Peyer's patch (tissue), 4 donors: ENCODE results near the gene MYO1D. TPM values are rescaled to one million over a fixed set of nuclear protein-coding genes. Genes with fewer than 3 reads are reported as not detected.
"Not testable (repeated sequence)": the region's sequence is repeated elsewhere in the genome, so short reads cannot be mapped to it uniquely, and the experiment has no call there.

Experiments
- DNase-seq, 3 donors: peaks; one replicate each; pipeline ENCODE4 v3.0.0-alpha.2; 2017 to 2019
- H3K27ac ChIP-seq, 4 donors: fragments of 200-600 bp; sonication (generic); one replicate each; pipeline ENCODE4 v1.5.1; 2016 to 2019
- H3K27me3 ChIP-seq, 2 donors: fragments of 200-600 bp; sonication (generic); one replicate each; pipeline ENCODE4 v1.5.1; 2019
- H3K36me3 ChIP-seq, 3 donors: fragments of 200-600 bp; sonication (generic); one replicate each; pipeline ENCODE4 v1.5.1; 2016 to 2019
- H3K4me1 ChIP-seq, 4 donors: fragments of 200-600 bp; sonication (generic); one replicate each; pipeline ENCODE4 v1.5.1; 2016 to 2019
- H3K4me3 ChIP-seq, 4 donors: fragments of 200-600 bp; sonication (generic); 1 replicate in 3 of 4; 2 replicates in 1 of 4; pipeline ENCODE4 v1.5.1; 2016 to 2019; ENCODE audit warnings: mild to moderate bottlenecking in 1 of 4
- H3K9me3 ChIP-seq, 4 donors: fragments of 200-600 bp; sonication (generic); one replicate each; pipeline ENCODE4 v1.5.1; 2016 to 2019; ENCODE audit warnings: mild to moderate bottlenecking in 1 of 4
- POLR2A ChIP-seq, 2 donors: fragments of 450-650 bp; IDR thresholded peaks; one replicate each; pipeline ENCODE4 v1.5.1; 2017; ENCODE audit warnings: antibody characterized with exemption in 2 of 2, mild to moderate bottlenecking in 2 of 2, moderate library complexity in 2 of 2
- total RNA-seq, 4 donors: library from RNA; depleted of rRNA; stranded (reverse); fragments of >200 nt; gene quantifications; one replicate each; pipeline ENCODE4 v1.1.0, GENCODE V29; 2016
- TF ChIP-seq, protein P1 (sequence below), 6 experiments: fragments of 450-650 bp in 4 of 6; fragments of 200-600 bp in 2 of 6; sonication (generic) in 1 of 6; IDR thresholded peaks; one replicate each; pipeline ENCODE4 v1.5.1; 2017 to 2019; ENCODE audit warnings: antibody characterized with exemption in 6 of 6, mild to moderate bottlenecking in 3 of 6, moderate library complexity in 1 of 6

MYO1D gene
- total RNA-seq, 4 donors from 2014 or later = 148 to 340 (median 328) TPM

- Histone ChIP-seq H3K27me3 (no peaks in the 10 kb centered on the region), H3K4me3 (no peak overlapping the region), H3K4me1 (no peaks in the 10 kb centered on the region), H3K36me3 (peaks cover 0 to 3% (median 0%) of the 10 kb centered on the region in 3 donors), H3K9me3 (no peaks in the 10 kb centered on the region), H3K27ac (no peak overlapping the region)
- TF ChIP-seq, protein P1, sequence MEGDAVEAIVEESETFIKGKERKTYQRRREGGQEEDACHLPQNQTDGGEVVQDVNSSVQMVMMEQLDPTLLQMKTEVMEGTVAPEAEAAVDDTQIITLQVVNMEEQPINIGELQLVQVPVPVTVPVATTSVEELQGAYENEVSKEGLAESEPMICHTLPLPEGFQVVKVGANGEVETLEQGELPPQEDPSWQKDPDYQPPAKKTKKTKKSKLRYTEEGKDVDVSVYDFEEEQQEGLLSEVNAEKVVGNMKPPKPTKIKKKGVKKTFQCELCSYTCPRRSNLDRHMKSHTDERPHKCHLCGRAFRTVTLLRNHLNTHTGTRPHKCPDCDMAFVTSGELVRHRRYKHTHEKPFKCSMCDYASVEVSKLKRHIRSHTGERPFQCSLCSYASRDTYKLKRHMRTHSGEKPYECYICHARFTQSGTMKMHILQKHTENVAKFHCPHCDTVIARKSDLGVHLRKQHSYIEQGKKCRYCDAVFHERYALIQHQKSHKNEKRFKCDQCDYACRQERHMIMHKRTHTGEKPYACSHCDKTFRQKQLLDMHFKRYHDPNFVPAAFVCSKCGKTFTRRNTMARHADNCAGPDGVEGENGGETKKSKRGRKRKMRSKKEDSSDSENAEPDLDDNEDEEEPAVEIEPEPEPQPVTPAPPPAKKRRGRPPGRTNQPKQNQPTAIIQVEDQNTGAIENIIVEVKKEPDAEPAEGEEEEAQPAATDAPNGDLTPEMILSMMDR (IDR thresholded peaks at IDR 0.05) = no peak
- TF ChIP-seq POLR2A (IDR thresholded peaks at IDR 0.05) = no peak
- no peak for DNase-seq
Measured at GRCh38 chr17:32527146-32527545, 349.8 kb downstream of the MYO1D start.

DNA sequence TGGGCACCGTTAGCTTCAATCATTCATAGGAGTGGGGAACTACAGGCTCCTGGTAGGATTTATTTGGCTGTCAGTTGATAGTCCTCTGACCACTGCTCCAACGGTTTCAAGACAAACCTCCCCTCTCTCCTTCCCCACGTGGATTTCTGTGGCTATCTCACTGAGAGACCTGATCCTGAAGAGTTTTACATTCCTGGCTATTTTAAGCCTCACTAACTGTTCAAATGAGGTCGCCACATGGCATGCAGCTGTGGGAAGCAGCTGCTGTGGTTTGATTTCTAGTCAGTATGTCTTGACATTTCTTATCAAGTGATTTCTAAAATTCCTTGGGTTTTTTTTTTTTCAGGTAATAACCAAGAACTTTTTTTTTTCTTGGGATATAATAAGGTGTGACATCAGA, 351.8 kb downstream of the MYO1D start:
- Histone ChIP-seq H3K9me3 (no peaks in the 10 kb centered on the region), H3K4me1 (peaks cover 0 to 10% (median 4%) of the 10 kb centered on the region in 4 donors), H3K27ac (no peak overlapping the region), H3K27me3 (no peaks in the 10 kb centered on the region), H3K4me3 (no peak overlapping the region), H3K36me3 (peaks cover 0 to 3% (median 0%) of the 10 kb centered on the region in 3 donors)
- no peak for TF ChIP-seq POLR2A (IDR thresholded peaks at IDR 0.05)
- TF ChIP-seq, protein P1 (IDR thresholded peaks at IDR 0.05) = no peak
- no peak for DNase-seq

GRCh38 chr17:32524553-32524880, 352.4 kb downstream of the MYO1D start:
- Histone ChIP-seq H3K4me1 (peaks cover 0 to 15% (median 8%) of the 10 kb centered on the region in 4 donors), H3K27ac (peak overlapping the region in 1 of 4 donors; percentile 67)
- H3K36me3 ChIP-seq, DNase-seq, H3K9me3 ChIP-seq, H3K4me3 ChIP-seq, H3K27me3 ChIP-seq: not testable (repeated sequence)

- peaks cover 0 to under 1% (median 0%) of the 10 kb centered on the region in 3 donors for H3K36me3 ChIP-seq
- H3K27ac ChIP-seq = peak overlapping the region in 2 of 4 donors; percentile 33 to 67
- no peaks in the 10 kb centered on the region for H3K9me3 ChIP-seq
- H3K4me1 ChIP-seq = peaks cover 0 to 15% (median 11%) of the 10 kb centered on the region in 4 donors
- DNase-seq = no peak
- TF ChIP-seq, protein P1 (IDR thresholded peaks at IDR 0.05) = peak in 1 of 6 experiments; percentile 2
- TF ChIP-seq POLR2A (IDR thresholded peaks at IDR 0.05) = no peak
- no peak overlapping the region for H3K4me3 ChIP-seq
- H3K27me3 ChIP-seq = no peaks in the 10 kb centered on the region
Measured at GRCh38 chr17:32523827-32524552, 352.9 kb downstream of the MYO1D start.

GRCh38 chr17:32523017-32523680, 353.8 kb downstream of the MYO1D start:
- peak in 2 of 3 donors; percentile 66 to 78 for DNase-seq
- no peaks in the 10 kb centered on the region for H3K9me3 ChIP-seq
- peak overlapping the region in 2 of 4 donors; percentile 33 to 67 for H3K27ac ChIP-seq
- no peak overlapping the region for H3K4me3 ChIP-seq
- no peaks in the 10 kb centered on the region for H3K36me3 ChIP-seq
- no peaks in the 10 kb centered on the region for H3K27me3 ChIP-seq
- H3K4me1 ChIP-seq = peaks cover 0 to 15% (median 13%) of the 10 kb centered on the region in 4 donors
- no peak for TF ChIP-seq POLR2A (IDR thresholded peaks at IDR 0.05)
- TF ChIP-seq, protein P1 (IDR thresholded peaks at IDR 0.05) = no peak

GRCh38 chr17:32520737-32521404, 356.1 kb downstream of the MYO1D start:
- Histone ChIP-seq H3K36me3 (no peaks in the 10 kb centered on the region), H3K4me3 (no peak overlapping the region), H3K9me3 (no peaks in the 10 kb centered on the region), H3K27me3 (no peaks in the 10 kb centered on the region), H3K4me1 (peaks cover 0 to 20% (median 15%) of the 10 kb centered on the region in 4 donors), H3K27ac (peak overlapping the region in 3 of 4 donors; percentile 63 to 73 (median 70))
- DNase-seq = no peak
- TF ChIP-seq POLR2A (IDR thresholded peaks at IDR 0.05) = no peak
- TF ChIP-seq, protein P1 (IDR thresholded peaks at IDR 0.05) = no peak
